ENCODE measurements around the gene GNAS.
"Not testable (repeated sequence)": the region's sequence is repeated elsewhere in the genome, so short reads cannot be mapped to it uniquely, and the experiment has no call there.

DNA sequence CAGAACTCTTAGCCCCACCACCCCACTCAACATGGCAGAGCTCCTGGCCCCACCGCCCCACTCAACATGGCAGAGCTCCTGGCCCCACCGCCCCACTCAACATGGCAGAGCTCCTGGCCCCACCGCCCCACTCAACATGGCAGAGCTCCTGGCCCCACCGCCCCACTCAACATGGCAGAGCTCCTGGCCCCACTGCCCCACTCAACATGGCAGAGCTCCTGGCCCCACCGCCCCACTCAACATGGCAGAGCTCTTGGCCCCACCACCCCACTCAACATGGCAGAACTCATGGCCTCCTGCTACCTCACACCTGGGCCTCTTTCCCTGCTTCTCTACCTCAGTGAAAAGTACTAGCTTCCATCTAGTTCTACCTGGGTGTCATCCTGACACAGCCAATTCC lies 23.7 kb upstream of the GNAS start:
- not testable (repeated sequence) for TF ChIP-seq EZH2 (IDR thresholded peaks at IDR 0.05; ENCODE audit: low read length)
- TF ChIP-seq, protein P1, sequence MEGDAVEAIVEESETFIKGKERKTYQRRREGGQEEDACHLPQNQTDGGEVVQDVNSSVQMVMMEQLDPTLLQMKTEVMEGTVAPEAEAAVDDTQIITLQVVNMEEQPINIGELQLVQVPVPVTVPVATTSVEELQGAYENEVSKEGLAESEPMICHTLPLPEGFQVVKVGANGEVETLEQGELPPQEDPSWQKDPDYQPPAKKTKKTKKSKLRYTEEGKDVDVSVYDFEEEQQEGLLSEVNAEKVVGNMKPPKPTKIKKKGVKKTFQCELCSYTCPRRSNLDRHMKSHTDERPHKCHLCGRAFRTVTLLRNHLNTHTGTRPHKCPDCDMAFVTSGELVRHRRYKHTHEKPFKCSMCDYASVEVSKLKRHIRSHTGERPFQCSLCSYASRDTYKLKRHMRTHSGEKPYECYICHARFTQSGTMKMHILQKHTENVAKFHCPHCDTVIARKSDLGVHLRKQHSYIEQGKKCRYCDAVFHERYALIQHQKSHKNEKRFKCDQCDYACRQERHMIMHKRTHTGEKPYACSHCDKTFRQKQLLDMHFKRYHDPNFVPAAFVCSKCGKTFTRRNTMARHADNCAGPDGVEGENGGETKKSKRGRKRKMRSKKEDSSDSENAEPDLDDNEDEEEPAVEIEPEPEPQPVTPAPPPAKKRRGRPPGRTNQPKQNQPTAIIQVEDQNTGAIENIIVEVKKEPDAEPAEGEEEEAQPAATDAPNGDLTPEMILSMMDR (optimal IDR thresholded peaks at IDR 0.05 in 1 of 3, IDR thresholded peaks at IDR 0.05 in 1 of 3, conservative IDR thresholded peaks at IDR 0.05 in 1 of 3; ENCODE audit: extremely low read depth in 1 of 3, insufficient read depth in 2 of 3, low read length in 3 of 3) = not testable (repeated sequence)

Data from keratinocyte (primary cell).